Middle frontal gyrus (tissue), 1 donor: ENCODE measurements around the gene VPS18.
A peak's percentile ranks its signal among the peaks of the same experiment; 100 is the strongest.
"Not testable (repeated sequence)": the region's sequence is repeated elsewhere in the genome, so short reads cannot be mapped to it uniquely, and the experiment has no call there.

Source experiments
- DNase-seq: peaks from one replicate; pipeline ENCODE4 v3.0.0-alpha.2; 2015; ENCODE audit warnings: low spot score; ENCODE audit errors: extremely low spot score

VPS18 gene

DNA sequence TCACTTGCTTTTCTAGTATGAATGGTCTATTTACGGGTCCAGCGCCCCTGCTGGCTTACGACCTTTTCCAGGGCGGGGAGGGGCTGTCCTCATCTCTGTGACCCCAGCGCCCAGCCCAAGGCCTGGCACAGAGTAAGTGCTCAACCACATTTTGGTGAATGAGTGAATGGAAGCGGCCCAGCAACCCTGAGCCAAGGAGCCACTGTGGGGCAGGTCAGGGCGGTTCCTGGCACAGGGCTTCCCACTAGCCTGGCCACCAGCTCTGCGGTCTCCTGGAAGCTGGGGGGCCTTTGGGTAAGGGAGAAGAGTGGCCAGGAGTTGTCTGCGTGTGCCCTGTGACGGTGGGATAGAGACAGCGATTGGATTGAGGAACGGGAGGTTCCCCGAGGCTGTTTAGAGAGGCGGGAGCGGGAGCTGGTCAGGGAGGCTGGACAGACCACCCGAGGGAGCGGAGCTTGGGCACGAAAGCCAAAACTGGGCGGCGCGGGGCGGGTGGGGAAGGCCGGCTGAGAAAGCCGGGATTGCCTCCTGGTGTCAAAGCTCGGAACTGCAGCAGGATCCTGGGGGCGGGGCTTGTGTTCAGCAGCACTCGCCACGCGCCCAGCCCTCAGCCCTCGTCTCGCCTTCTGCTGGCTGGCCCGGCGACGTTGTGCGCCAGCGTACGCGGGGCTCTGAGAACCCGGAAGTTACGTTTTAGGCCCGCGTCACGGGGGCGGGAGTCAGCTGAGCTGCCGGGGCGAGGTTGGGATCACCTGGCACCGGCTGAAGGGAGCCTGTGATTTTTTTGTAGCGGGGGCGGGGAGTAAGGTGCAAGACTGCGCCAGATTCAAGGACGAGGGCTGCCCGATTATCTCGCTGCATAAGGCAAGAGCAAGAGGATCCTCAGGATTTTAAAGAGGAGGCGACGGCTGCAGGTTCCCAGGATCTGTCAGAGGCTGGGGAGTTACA is at the start of gene VPS18:
Gene VPS18 (plus strand): TSS at position 718 of the 948 bp plus-strand sequence. CDS start 319 bp downstream, outside the sequence.
- peak; percentile 98 for DNase-seq

DNA sequence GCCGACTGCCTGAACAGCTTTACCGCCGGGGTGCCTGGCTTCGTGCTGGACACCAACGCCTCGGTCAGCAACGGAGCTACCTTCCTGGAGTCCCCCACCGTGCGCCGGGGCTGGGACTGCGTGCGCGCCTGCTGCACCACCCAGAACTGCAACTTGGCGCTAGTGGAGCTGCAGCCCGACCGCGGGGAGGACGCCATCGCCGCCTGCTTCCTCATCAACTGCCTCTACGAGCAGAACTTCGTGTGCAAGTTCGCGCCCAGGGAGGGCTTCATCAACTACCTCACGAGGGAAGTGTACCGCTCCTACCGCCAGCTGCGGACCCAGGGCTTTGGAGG is 49.6 kb upstream of the VPS18 start:
- no peak for DNase-seq

DNA sequence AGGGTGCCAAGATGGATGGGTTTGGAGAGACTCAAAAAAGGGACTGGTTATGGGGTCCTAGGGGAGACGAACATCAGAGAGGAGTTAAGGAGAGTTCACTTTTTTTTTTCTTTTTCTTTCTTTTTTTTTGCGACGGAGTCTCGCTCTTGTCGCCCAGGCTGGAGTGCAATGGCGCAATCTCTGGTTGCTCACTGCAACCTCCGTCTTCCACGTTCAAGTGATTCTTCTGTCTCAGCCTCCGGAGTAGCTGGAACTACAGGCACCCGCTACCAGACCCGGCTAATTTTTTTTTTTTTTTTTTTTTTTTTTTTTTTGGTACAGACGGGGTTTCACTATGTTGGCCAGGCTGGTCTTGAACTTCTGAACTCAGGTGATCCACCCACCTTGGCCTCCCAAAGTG is 49.2 kb upstream of the VPS18 start:
- DNase-seq = no peak

DNA sequence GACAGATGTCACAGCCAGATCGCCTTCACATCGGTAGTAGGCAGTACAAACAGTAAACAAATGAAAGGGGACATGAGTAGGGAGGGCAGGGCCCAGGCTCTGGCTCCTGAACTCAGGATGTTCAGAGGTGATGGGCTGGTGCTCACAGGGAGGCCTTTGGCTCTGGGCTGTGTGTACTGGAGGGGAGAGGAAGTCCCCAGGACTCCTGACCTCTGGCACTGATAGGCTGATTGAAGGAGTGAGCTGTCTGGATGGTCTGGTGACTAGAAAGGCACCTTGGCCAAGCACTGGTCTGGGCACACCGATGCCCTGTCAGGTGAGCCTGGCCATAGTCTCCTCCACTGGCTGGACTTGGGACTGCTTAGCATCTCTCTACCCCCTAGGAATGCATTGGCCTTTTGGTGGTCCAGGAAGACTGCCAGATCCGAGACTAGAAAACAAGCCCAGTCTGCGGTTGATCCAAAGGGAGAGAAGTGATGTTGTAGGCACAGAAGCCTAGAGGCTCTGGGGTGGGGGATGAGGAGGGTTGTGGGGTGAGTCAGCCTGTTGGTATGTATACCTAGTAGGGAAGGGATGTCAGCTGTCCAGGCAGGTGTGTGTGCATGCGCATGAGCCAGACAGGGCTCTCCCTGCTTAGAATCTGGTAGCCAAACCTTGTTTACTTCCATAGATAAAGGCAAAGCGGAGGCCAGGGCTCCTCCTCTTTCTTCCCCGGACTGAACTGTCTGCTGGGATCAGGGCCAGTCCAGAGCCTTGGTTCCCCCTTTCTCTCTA is 48.6 kb upstream of the VPS18 start:
- DNase-seq = no peak

DNA sequence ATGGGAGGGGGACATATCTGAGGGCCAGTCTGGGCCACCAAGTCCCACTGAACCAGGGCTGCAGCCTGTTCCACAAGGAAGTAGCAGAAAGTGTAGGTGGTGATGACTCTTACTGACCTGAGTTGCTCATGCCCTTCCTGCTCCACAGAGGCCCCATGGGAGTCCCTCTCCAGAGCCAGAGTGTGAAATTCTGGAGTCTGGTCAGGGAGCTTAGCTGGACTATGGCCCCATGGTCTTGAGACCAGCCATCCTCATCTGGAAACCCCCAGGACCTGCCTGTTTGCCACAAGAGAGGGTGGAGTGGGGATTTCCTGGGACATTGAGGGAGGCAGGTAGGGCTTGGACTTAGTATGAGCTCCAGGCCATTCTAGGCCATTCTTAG is 47.4 kb upstream of the VPS18 start:
- no peak for DNase-seq

- no peak for DNase-seq
These were observed 46.9 kb upstream of the VPS18 start for GRCh38 chr15:40847223-40847961.

DNA sequence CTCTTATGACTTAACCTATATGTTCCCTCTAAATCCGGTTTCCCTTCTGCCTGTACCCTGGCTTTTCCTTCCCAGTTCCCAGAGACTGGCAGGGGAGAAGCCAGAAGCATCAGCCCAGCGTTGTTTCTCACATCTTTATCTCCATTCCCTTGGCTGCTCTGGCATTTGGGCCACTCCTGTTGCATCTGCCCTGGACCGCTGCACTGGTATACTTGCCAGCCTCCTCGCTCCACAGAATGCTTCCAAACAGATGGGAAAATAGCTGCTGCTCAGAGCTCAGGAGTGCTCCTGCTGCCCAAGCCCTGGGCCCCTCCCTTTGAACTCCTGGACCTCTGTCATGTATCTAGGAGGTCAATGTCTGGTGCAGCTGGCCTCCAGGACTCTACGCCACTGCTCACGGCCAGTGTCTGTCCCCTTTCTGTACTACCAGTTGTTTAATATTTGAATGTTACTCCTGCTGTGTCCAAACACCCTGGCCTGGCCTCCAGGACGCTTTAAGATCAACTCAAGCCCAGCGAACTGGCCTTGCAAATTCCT is 43.6 kb upstream of the VPS18 start:
- no peak for DNase-seq

GRCh38 chr15:40852529-40852928 is 41.7 kb upstream of the VPS18 start:
- no peak for DNase-seq

DNA sequence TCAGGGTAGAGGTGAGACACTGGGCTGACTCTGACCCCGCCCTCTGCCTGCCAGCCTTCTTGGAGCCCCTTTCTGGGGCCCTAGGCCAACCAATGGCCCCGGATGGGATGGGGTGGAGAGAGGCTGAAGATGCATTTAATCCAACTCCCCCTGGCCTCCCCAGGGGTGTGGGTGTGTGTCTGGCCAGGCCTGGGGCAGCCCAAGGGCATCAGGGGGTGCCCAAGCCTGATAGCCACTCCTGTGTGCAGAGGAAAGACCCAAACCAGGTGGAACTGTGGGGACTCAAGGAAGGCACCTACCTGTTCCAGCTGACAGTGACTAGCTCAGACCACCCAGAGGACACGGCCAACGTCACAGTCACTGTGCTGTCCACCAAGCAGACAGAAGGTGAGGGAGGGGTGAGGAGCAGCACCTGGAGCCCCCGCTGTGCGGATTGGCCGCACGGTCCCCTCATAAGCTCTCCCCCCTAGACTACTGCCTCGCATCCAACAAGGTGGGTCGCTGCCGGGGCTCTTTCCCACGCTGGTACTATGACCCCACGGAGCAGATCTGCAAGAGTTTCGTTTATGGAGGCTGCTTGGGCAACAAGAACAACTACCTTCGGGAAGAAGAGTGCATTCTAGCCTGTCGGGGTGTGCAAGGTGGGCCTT is 40.9 kb upstream of the VPS18 start:
- no peak for DNase-seq

- no peak for DNase-seq
These were observed 40.1 kb upstream of the VPS18 start for GRCh38 chr15:40854161-40854560.

GRCh38 chr15:40855706-40856234 is 38.5 kb upstream of the VPS18 start:
- DNase-seq = no peak

DNA sequence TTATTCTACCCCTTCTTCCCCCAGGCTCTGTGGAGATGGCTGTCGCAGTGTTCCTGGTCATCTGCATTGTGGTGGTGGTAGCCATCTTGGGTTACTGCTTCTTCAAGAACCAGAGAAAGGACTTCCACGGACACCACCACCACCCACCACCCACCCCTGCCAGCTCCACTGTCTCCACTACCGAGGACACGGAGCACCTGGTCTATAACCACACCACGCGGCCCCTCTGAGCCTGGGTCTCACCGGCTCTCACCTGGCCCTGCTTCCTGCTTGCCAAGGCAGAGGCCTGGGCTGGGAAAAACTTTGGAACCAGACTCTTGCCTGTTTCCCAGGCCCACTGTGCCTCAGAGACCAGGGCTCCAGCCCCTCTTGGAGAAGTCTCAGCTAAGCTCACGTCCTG is 37.5 kb upstream of the VPS18 start:
- no peak for DNase-seq

DNA sequence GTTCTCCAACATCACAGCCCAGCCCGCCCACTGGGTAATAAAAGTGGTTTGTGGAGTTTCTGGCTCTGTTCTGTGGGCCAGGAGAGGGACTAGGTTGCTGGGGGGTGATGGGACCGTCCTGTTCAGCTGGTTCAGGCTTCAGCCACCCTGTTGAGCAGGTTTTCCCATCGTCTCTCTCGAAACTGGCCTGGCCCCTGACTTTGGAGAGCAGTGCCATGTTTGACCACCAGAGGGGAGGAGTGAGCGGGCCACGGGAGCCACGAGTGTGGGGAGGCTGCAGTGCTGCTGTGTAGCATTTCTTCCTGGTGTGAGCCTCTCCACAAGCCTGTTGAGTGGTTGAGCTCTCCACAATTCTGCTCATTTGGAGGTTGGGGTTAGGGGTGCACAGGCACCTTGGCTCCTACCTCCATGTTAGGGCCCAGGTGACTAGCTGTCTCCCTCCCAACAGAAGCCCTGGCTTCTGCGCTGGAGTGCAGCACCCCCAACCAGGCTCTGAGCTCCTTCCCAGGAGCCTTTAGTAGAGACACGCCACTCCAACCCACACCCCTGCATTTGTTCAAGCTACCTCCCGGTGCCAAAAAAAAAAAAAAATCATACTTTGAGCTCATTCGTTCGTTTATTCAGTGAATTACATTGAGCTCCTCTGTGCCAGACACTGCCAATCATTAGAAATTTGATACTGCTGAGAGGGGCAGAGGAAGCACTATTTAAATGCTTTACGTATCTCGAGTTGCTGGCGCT is 36.5 kb upstream of the VPS18 start:
- peak; percentile 31 for DNase-seq

- DNase-seq = no peak
These were observed 35.5 kb upstream of the VPS18 start for GRCh38 chr15:40858706-40859105.

DNA sequence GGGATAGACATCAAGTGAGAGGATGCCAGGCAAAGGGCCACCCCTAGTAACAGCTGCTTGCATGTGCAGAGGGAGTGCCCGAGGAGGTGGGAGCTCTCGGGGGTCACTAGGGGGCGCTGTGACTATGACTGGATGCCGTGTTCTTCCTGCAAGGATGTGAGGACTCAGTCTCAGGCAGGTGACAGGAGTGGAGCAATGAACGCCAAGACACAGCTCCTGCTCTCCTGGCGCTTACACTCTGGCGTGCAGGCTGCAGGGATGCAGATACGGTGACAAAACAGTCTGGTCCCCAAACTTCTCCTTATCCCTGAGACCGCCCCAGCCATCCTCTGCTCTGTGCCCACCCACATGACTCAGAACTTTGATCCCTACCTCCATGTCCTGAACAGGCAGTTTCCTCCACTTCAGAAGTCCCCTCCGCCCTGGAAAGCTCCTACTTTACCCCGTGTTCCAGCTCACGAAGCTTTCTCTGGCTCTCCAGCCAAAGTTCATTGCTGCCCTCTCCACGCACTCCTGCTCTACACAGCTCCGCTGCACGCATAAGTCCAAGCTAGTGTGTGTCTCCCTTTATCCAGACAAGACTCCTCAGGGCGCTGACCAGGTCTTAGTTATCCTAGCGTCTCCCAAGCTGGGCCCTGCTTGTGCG is 34.9 kb upstream of the VPS18 start:
- no peak for DNase-seq

DNA sequence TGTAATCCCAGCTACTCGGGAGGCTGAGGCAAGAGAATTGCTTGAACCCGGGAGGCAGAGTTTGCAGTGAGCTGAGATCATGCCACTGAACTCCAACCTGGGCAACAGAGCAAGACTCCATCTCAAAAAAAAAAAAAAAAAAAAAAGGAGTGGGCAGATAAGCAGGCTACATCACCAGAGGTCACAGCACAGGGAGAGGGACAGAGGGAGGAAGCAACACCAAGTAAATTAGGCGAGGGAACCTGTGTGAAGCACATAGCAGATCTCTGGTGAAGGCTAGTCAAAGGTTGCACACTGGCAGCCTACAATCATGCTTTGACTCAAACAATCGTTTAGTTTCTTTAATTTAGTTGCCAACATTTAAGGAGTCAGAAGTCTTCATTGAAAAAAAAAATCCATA is 33.1 kb upstream of the VPS18 start:
- not testable (repeated sequence) for DNase-seq

- DNase-seq = no peak
These were observed 30.5 kb upstream of the VPS18 start for GRCh38 chr15:40863660-40864270.

GRCh38 chr15:40867199-40867598 is 27.1 kb upstream of the VPS18 start:
- DNase-seq = no peak

GRCh38 chr15:40869686-40870085 is 24.6 kb upstream of the VPS18 start:
- DNase-seq = no peak
